ENCODE data around the gene PPEF1. TPM values are rescaled to one million over a fixed set of nuclear protein-coding genes. Genes with fewer than 3 reads are reported as not detected.

PPEF1 gene
- total RNA-seq, 1 experiment from 2014 or later: not detected

DNA sequence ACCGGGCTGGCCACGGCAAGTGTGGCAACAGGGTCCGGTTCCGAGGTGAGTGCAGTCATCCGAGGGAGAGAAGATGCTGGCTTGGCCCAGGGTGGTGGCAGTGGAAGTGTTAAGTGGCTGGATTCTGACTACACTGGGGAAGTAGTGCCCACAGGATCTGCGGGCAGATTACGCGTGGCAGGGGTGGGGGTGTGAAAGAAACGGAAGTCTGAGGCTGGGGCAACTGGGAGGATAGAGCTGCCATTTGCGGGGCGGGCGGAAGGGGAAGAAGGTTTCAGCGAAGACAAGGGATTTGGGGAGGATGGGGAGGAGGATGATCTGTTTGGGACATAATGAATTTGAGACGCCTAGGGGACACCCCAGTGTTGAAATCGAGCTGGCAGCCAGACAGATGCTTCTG is 40.8 kb upstream of the PPEF1 start:
- no peak overlapping the region for H3K9ac ChIP-seq (ENCODE audit: low read length)
- no peak overlapping the region for H3K4me2 ChIP-seq (ENCODE audit: low read length)
- CTCF ChIA-PET: no interaction called here
- no peaks in the 10 kb centered on the region for H3K9me3 ChIP-seq (ENCODE audit: low read length)
- H3F3A ChIP-seq (ENCODE audit: low read length, unreplicated experiment): no peaks in the 10 kb centered on the region
- intact Hi-C loops (cut with micrococcal nuclease): no loop called here
- no peaks in the 10 kb centered on the region for H3K9me2 ChIP-seq (replicated peaks; ENCODE audit: low read length)
- no peaks in the 10 kb centered on the region for H3K36me3 ChIP-seq (ENCODE audit: low read depth, low read length)
- H3K79me2 ChIP-seq (ENCODE audit: low read length): no peaks in the 10 kb centered on the region
- no peaks in the 10 kb centered on the region for H4K20me1 ChIP-seq (ENCODE audit: low read length)
- no peak overlapping the region for H2AFZ ChIP-seq (ENCODE audit: low read length)
- no TSS peak for BruUV-seq (replicated peaks)
- ATAC-seq: no peak
- DNase-seq: no peak
- no peak overlapping the region for H3K27ac ChIP-seq (ENCODE audit: low read length)
- H3K4me3 ChIP-seq (ENCODE audit: low read length): no peak overlapping the region
- POLR2A ChIA-PET (ENCODE audit: unreplicated experiment): no interaction called here
- H3K4me1 ChIP-seq (ENCODE audit: insufficient read depth, low read length): no peaks in the 10 kb centered on the region
- TF ChIP-seq EZH2phosphoT487 (IDR thresholded peaks at IDR 0.05; ENCODE audit: borderline replicate concordance, low read length) (no peak), EZH2 (IDR thresholded peaks at IDR 0.05; ENCODE audit: low read length, unreplicated experiment) (no peak)
- TF ChIP-seq, protein P1, sequence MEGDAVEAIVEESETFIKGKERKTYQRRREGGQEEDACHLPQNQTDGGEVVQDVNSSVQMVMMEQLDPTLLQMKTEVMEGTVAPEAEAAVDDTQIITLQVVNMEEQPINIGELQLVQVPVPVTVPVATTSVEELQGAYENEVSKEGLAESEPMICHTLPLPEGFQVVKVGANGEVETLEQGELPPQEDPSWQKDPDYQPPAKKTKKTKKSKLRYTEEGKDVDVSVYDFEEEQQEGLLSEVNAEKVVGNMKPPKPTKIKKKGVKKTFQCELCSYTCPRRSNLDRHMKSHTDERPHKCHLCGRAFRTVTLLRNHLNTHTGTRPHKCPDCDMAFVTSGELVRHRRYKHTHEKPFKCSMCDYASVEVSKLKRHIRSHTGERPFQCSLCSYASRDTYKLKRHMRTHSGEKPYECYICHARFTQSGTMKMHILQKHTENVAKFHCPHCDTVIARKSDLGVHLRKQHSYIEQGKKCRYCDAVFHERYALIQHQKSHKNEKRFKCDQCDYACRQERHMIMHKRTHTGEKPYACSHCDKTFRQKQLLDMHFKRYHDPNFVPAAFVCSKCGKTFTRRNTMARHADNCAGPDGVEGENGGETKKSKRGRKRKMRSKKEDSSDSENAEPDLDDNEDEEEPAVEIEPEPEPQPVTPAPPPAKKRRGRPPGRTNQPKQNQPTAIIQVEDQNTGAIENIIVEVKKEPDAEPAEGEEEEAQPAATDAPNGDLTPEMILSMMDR (conservative IDR thresholded peaks at IDR 0.05; ENCODE audit: low read depth, low read length): no peak
- H3K27me3 ChIP-seq (ENCODE audit: low read length): no peaks in the 10 kb centered on the region

DNA sequence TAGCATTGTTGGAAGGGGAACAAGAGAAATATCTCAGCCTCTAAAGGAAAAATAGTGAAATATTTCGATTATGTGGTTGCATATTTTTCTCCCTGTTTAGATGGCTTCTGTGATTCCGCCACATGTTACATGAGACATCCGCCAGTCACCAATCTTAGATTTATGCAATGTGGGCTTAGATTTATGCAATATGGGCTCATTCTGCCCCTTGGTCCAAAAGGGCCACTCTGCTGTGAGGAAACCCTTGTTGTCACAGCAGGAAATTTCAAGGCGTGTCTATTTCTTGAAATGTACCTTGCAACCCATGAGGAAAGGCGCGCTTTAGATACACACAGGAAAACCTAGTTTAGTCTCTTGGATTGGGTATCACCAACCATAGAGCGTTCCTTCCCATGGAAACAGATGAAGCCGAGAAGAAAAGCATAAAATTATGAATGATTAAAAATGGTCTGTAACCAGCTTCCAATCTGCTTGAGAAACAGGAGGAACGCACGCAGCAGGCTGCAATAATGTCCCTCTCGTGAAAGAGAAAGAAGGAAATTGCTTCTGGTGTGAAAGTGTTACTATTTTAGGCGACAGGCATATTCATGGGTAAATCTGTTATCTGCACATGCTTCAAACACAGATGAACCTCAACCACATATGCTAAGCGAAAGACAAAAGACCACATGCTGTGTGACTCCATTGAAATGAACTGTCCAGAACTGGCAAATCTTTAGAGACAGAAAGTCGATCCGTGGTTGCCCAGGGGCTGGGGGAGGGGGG is 39.2 kb upstream of the PPEF1 start:
- Histone ChIP-seq H3K36me3 (ENCODE audit: low read depth, low read length) (no peaks in the 10 kb centered on the region), H3K27ac (ENCODE audit: low read length) (no peak overlapping the region), H3F3A (ENCODE audit: low read length, unreplicated experiment) (no peaks in the 10 kb centered on the region), H3K9ac (ENCODE audit: low read length) (no peak overlapping the region), H2AFZ (ENCODE audit: low read length) (no peak overlapping the region), H3K4me3 (ENCODE audit: low read length) (no peak overlapping the region), H3K79me2 (ENCODE audit: low read length) (no peaks in the 10 kb centered on the region), H3K4me2 (ENCODE audit: low read length) (no peak overlapping the region), H4K20me1 (ENCODE audit: low read length) (no peaks in the 10 kb centered on the region), H3K9me3 (ENCODE audit: low read length) (no peaks in the 10 kb centered on the region), H3K9me2 (replicated peaks; ENCODE audit: low read length) (no peaks in the 10 kb centered on the region), H3K27me3 (ENCODE audit: low read length) (no peaks in the 10 kb centered on the region), H3K4me1 (ENCODE audit: insufficient read depth, low read length) (no peaks in the 10 kb centered on the region)
- BruUV-seq (replicated peaks): no TSS peak
- no peak for DNase-seq
- TF ChIP-seq, protein P1 (conservative IDR thresholded peaks at IDR 0.05; ENCODE audit: low read depth, low read length): no peak
- TF ChIP-seq EZH2 (IDR thresholded peaks at IDR 0.05; ENCODE audit: low read length, unreplicated experiment) (no peak), EZH2phosphoT487 (IDR thresholded peaks at IDR 0.05; ENCODE audit: borderline replicate concordance, low read length) (no peak)
- POLR2A ChIA-PET (ENCODE audit: unreplicated experiment): no interaction called here
- CTCF ChIA-PET: no interaction called here
- intact Hi-C loops (cut with micrococcal nuclease): no loop called here
- no peak for ATAC-seq

DNA sequence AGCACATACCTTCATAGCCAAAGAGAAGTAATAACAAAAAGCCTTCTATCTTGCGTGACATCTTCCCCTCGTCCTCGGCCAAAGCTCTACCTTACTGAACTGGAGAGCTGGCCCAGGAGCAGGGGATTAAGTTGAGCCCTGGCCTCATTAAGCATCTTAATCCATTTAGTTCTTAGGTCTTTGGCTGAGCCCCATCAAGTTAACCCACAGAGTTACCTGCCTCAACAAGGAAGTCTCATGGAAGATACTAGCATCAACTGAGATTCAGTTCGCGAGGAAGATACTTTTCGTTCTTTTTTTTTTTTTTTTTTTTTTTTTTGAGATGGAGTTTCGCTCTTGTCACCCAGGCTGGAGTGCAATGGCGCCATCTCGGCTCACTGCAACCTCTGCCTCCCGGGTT is 35.4 kb upstream of the PPEF1 start, which contains the start of gene RS1:
TSS of gene RS1 (minus strand) at position 101 of the 400 bp plus-strand sequence. CDS start at position 61, 40 bp downstream.
- Histone ChIP-seq H3K4me3 (ENCODE audit: low read length) (no peak within 1 kb of the TSS), H3F3A (ENCODE audit: low read length, unreplicated experiment) (no peaks in the 10 kb centered on the region), H3K9me2 (replicated peaks; ENCODE audit: low read length) (no peaks in the 10 kb centered on the region), H3K27ac (ENCODE audit: low read length) (no peak within 1 kb of the TSS), H2AFZ (ENCODE audit: low read length) (no peak within 1 kb of the TSS), H3K4me2 (ENCODE audit: low read length) (no peak within 1 kb of the TSS), H3K9me3 (ENCODE audit: low read length) (no peaks in the 10 kb centered on the region), H3K36me3 (ENCODE audit: low read depth, low read length) (no peaks in the 10 kb centered on the region), H3K4me1 (ENCODE audit: insufficient read depth, low read length) (peaks cover 4% of the 10 kb centered on the region; the same call in 1 of the 2 replicates), H4K20me1 (ENCODE audit: low read length) (no peaks in the 10 kb centered on the region), H3K79me2 (ENCODE audit: low read length) (no peaks in the 10 kb centered on the region), H3K9ac (ENCODE audit: low read length) (no peak within 1 kb of the TSS), H3K27me3 (ENCODE audit: low read length) (no peaks in the 10 kb centered on the region)
- no TSS peak for BruUV-seq (replicated peaks)
- no peak for TF ChIP-seq EZH2phosphoT487 (IDR thresholded peaks at IDR 0.05; ENCODE audit: borderline replicate concordance, low read length)
- TF ChIP-seq, protein P1 (conservative IDR thresholded peaks at IDR 0.05; ENCODE audit: low read depth, low read length): no peak
- TF ChIP-seq EZH2 (IDR thresholded peaks at IDR 0.05; ENCODE audit: low read length, unreplicated experiment): no peak
- intact Hi-C loops (cut with micrococcal nuclease): no loop called here
- ATAC-seq (no peak), DNase-seq (no peak)
- POLR2A ChIA-PET (ENCODE audit: unreplicated experiment): no interaction called here
- CTCF ChIA-PET: no interaction called here

All from PC-3 (cell line).